ENCODE measurements around the gene SPG7.
"Not testable (repeated sequence)": the region's sequence is repeated elsewhere in the genome, so short reads cannot be mapped to it uniquely, and the experiment has no call there.

Gene SPG7

GRCh38 chr16:89565506-89566372, 57.5 kb downstream of the SPG7 start:
- TF ChIP-seq YY1 (IDR thresholded peaks at IDR 0.05; ENCODE audit: insufficient read depth, insufficient read length) (no peak), ZNF274 (IDR thresholded peaks at IDR 0.05; ENCODE audit: low read depth, low read length) (no peak), SUZ12 (IDR thresholded peaks at IDR 0.05; ENCODE audit: extremely low read depth, insufficient read depth, insufficient read length) (no peak)
- no peaks in the 10 kb centered on the region for H3K9me3 ChIP-seq (ENCODE audit: insufficient read depth, low read length)
- DNase-seq (ENCODE audit: low read depth, low spot score), result peak; percentile 64
- H3K27me3 ChIP-seq (ENCODE audit: insufficient read depth, insufficient read length), result no peaks in the 10 kb centered on the region
- peak overlapping the region; percentile 37 for H3K9ac ChIP-seq (ENCODE audit: insufficient read length, low read depth)
- H3K4me3 ChIP-seq (ENCODE audit: insufficient read length, low read depth), result no peak overlapping the region
- H3K4me1 ChIP-seq (ENCODE audit: insufficient read depth, insufficient read length), result peaks cover 26% of the 10 kb centered on the region
- H3K36me3 ChIP-seq (ENCODE audit: insufficient read depth, insufficient read length, low read length), result peaks cover 74% of the 10 kb centered on the region

GRCh38 chr16:89567656-89568594, 59.7 kb downstream of the SPG7 start:
- no peak for DNase-seq (ENCODE audit: low read depth, low spot score)
- H3K27me3 ChIP-seq (ENCODE audit: insufficient read depth, insufficient read length), result no peaks in the 10 kb centered on the region
- peaks cover 27% of the 10 kb centered on the region for H3K4me1 ChIP-seq (ENCODE audit: insufficient read depth, insufficient read length)
- H3K9ac ChIP-seq (ENCODE audit: insufficient read length, low read depth), result no peak overlapping the region
- H3K9me3 ChIP-seq (ENCODE audit: insufficient read depth, low read length), result no peaks in the 10 kb centered on the region
- H3K36me3 ChIP-seq (ENCODE audit: insufficient read depth, insufficient read length, low read length), result peaks cover 52% of the 10 kb centered on the region
- H3K4me3 ChIP-seq (ENCODE audit: insufficient read length, low read depth), result no peak overlapping the region
- TF ChIP-seq SUZ12 (IDR thresholded peaks at IDR 0.05; ENCODE audit: extremely low read depth, insufficient read depth, insufficient read length) (no peak), ZNF274 (IDR thresholded peaks at IDR 0.05; ENCODE audit: low read depth, low read length) (no peak), YY1 (IDR thresholded peaks at IDR 0.05; ENCODE audit: insufficient read depth, insufficient read length) (no peak)

GRCh38 chr16:89569506-89570341, 61.5 kb downstream of the SPG7 start:
- Histone ChIP-seq H3K4me3 (ENCODE audit: insufficient read length, low read depth) (no peak overlapping the region), H3K9me3 (ENCODE audit: insufficient read depth, low read length) (no peaks in the 10 kb centered on the region), H3K36me3 (ENCODE audit: insufficient read depth, insufficient read length, low read length) (peaks cover 34% of the 10 kb centered on the region), H3K9ac (ENCODE audit: insufficient read length, low read depth) (no peak overlapping the region), H3K4me1 (ENCODE audit: insufficient read depth, insufficient read length) (peaks cover 32% of the 10 kb centered on the region), H3K27me3 (ENCODE audit: insufficient read depth, insufficient read length) (no peaks in the 10 kb centered on the region)
- TF ChIP-seq SUZ12 (IDR thresholded peaks at IDR 0.05; ENCODE audit: extremely low read depth, insufficient read depth, insufficient read length) (no peak), YY1 (IDR thresholded peaks at IDR 0.05; ENCODE audit: insufficient read depth, insufficient read length) (no peak), ZNF274 (IDR thresholded peaks at IDR 0.05; ENCODE audit: low read depth, low read length) (no peak)
- no peak for DNase-seq (ENCODE audit: low read depth, low spot score)

DNA sequence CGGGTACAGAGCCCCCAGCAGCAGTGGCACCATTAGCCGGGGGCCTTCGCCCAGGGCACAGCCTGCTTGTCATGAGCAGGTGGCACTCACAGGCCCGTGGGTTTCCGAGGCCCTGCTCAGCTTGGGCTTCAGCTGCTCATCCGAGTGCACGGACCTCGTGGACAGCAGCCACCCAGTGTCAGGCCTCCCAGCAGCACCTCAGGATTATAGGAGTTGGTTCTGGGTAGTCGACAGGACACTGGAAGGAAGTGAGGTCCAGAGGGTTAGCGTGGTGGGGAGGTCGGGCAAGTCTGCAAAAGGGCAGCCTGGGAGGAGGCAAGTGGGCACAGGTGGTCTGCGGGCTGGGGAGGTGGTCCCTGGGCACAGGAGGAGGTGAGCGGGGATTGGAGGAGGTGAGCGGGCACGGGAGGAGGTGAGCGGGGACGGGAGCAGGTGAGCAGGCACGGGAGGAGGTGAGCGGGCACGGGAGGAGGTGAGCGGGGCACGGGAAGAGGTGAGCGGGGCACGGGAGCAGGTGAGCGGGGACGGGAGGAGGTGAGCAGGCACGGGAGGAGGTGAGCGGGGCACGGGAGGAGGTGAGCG, 62.2 kb downstream of the SPG7 start:
- TF ChIP-seq ZNF274 (IDR thresholded peaks at IDR 0.05; ENCODE audit: low read depth, low read length), result no peak
- no peak for TF ChIP-seq SUZ12 (IDR thresholded peaks at IDR 0.05; ENCODE audit: extremely low read depth, insufficient read depth, insufficient read length)
- no peak for TF ChIP-seq YY1 (IDR thresholded peaks at IDR 0.05; ENCODE audit: insufficient read depth, insufficient read length)
- Histone ChIP-seq H3K4me3 (ENCODE audit: insufficient read length, low read depth) (no peak overlapping the region), H3K4me1 (ENCODE audit: insufficient read depth, insufficient read length) (peaks cover 31% of the 10 kb centered on the region), H3K36me3 (ENCODE audit: insufficient read depth, insufficient read length, low read length) (peaks cover 27% of the 10 kb centered on the region), H3K9me3 (ENCODE audit: insufficient read depth, low read length) (no peaks in the 10 kb centered on the region), H3K9ac (ENCODE audit: insufficient read length, low read depth) (no peak overlapping the region), H3K27me3 (ENCODE audit: insufficient read depth, insufficient read length) (no peaks in the 10 kb centered on the region)
- no peak for DNase-seq (ENCODE audit: low read depth, low spot score)

DNA sequence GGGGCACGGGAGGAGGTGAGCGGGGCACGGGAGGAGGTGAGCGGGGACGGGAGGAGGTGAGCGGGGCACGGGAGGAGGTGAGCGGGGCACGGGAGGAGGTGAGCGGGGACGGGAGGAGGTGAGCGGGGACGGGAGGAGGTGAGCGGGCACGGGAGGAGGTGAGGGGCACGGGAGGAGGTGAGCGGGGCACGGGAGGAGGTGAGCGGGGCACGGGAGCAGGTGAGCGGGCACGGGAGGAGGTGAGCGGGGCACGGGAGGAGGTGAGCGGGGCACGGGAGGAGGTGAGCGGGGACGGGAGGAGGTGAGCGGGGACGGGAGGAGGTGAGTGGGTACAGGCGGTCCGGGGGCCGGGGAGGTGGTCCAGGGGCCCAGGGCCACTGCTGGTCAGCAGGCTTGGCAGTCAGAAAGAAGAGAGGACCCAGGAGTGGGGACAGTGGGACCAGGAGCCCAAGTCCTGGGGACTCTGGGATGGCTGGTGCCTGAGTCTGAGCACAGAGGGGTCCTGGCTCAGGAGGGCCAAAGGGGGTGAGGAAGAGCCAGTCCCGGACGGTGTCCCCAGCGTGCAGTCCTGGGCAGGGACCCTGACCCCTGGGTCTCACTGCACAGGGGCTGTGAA, 62.9 kb downstream of the SPG7 start:
- not testable (repeated sequence) for H3K27me3 ChIP-seq (ENCODE audit: insufficient read depth, insufficient read length); H3K9ac ChIP-seq (ENCODE audit: insufficient read length, low read depth); DNase-seq (ENCODE audit: low read depth, low spot score); H3K4me3 ChIP-seq (ENCODE audit: insufficient read length, low read depth); H3K9me3 ChIP-seq (ENCODE audit: insufficient read depth, low read length)
- Histone ChIP-seq H3K4me1 (ENCODE audit: insufficient read depth, insufficient read length) (peaks cover 31% of the 10 kb centered on the region), H3K36me3 (ENCODE audit: insufficient read depth, insufficient read length, low read length) (peaks cover 21% of the 10 kb centered on the region)

- Histone ChIP-seq H3K9ac (ENCODE audit: insufficient read length, low read depth) (peak overlapping the region; percentile 10), H3K4me1 (ENCODE audit: insufficient read depth, insufficient read length) (peaks cover 33% of the 10 kb centered on the region), H3K4me3 (ENCODE audit: insufficient read length, low read depth) (no peak overlapping the region), H3K27me3 (ENCODE audit: insufficient read depth, insufficient read length) (peaks cover 7% of the 10 kb centered on the region), H3K9me3 (ENCODE audit: insufficient read depth, low read length) (no peaks in the 10 kb centered on the region), H3K36me3 (ENCODE audit: insufficient read depth, insufficient read length, low read length) (peaks cover 18% of the 10 kb centered on the region)
- TF ChIP-seq ZNF274 (IDR thresholded peaks at IDR 0.05; ENCODE audit: low read depth, low read length), result no peak
- TF ChIP-seq SUZ12 (IDR thresholded peaks at IDR 0.05; ENCODE audit: extremely low read depth, insufficient read depth, insufficient read length), result no peak
- TF ChIP-seq YY1 (IDR thresholded peaks at IDR 0.05; ENCODE audit: insufficient read depth, insufficient read length), result no peak
- DNase-seq (ENCODE audit: low read depth, low spot score), result no peak
Measured at GRCh38 chr16:89571636-89572035, 63.4 kb downstream of the SPG7 start.

All from NT2/D1 (cell line).